Peyer's patch (tissue), 4 donors: ENCODE data around the gene UBQLN2. TPM values are rescaled to one million over a fixed set of nuclear protein-coding genes. Genes with fewer than 3 reads are reported as not detected.
"Not testable (repeated sequence)": the region's sequence is repeated elsewhere in the genome, so short reads cannot be mapped to it uniquely, and the experiment has no call there.

ENCODE experiments used
- DNase-seq, 3 donors: peaks; one replicate each; pipeline ENCODE4 v3.0.0-alpha.2; 2017 to 2019
- H3K27ac ChIP-seq, 4 donors: fragments of 200-600 bp; sonication (generic); one replicate each; pipeline ENCODE4 v1.5.1; 2016 to 2019
- H3K27me3 ChIP-seq, 2 donors: fragments of 200-600 bp; sonication (generic); one replicate each; pipeline ENCODE4 v1.5.1; 2019
- H3K36me3 ChIP-seq, 3 donors: fragments of 200-600 bp; sonication (generic); one replicate each; pipeline ENCODE4 v1.5.1; 2016 to 2019
- H3K4me1 ChIP-seq, 4 donors: fragments of 200-600 bp; sonication (generic); one replicate each; pipeline ENCODE4 v1.5.1; 2016 to 2019
- H3K4me3 ChIP-seq, 4 donors: fragments of 200-600 bp; sonication (generic); 1 replicate in 3 of 4; 2 replicates in 1 of 4; pipeline ENCODE4 v1.5.1; 2016 to 2019; ENCODE audit warnings: mild to moderate bottlenecking in 1 of 4
- H3K9me3 ChIP-seq, 4 donors: fragments of 200-600 bp; sonication (generic); one replicate each; pipeline ENCODE4 v1.5.1; 2016 to 2019; ENCODE audit warnings: mild to moderate bottlenecking in 1 of 4
- POLR2A ChIP-seq, 2 donors: fragments of 450-650 bp; IDR thresholded peaks; one replicate each; pipeline ENCODE4 v1.5.1; 2017; ENCODE audit warnings: antibody characterized with exemption in 2 of 2, mild to moderate bottlenecking in 2 of 2, moderate library complexity in 2 of 2
- total RNA-seq, 4 donors: library from RNA; depleted of rRNA; stranded (reverse); fragments of >200 nt; gene quantifications; one replicate each; pipeline ENCODE4 v1.1.0, GENCODE V29; 2016
- TF ChIP-seq, protein P1 (sequence below), 6 experiments: fragments of 450-650 bp in 4 of 6; fragments of 200-600 bp in 2 of 6; sonication (generic) in 1 of 6; IDR thresholded peaks; one replicate each; pipeline ENCODE4 v1.5.1; 2017 to 2019; ENCODE audit warnings: antibody characterized with exemption in 6 of 6, mild to moderate bottlenecking in 3 of 6, moderate library complexity in 1 of 6

Gene UBQLN2
- total RNA-seq = 10 to 100 TPM; 21.5 to 24.3 (median 23.5) TPM

DNA sequence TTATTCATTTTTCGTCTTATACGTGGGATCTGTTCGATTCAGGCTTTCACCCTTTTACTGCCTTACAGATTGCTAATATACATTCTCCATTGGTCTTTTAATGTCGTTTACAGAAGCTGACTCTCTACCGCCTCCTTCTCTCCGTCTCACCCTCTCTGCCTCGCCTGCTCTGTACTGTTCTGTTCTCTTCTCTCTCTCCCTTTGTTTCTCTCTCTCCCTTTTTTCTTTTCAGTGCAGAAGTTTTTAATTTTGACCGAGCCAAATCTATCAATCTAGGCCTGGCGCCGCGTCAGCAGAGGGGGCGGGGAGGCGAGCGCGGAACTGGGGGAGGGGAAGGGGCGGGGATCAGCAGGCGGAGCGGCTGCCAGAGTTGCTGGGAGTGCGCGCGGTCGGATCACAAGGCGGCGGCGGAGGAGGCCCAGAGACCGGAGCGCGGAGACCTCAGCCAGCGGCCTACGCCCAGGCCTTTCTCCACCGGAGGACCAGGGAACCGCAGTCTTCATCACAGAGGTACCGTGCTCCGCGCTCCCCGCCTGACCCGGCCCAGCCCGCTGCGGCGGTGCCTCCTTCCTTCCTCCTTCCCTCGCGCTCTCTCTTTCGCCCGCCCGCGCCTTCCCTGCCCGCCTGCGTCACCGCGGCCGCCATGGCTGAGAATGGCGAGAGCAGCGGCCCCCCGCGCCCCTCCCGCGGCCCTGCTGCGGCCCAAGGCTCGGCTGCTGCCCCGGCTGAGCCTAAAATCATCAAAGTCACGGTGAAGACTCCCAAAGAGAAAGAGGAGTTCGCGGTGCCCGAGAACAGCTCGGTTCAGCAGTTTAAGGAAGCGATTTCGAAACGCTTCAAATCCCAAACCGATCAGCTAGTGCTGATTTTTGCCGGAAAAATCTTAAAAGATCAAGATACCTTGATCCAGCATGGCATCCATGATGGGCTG lies at the start of gene UBQLN2:
TSS of gene UBQLN2 (plus strand) at position 397 of the 931 bp plus-strand sequence. CDS start at position 644, 247 bp downstream.
- no peaks in the 10 kb centered on the region for H3K27me3 ChIP-seq
- no peaks in the 10 kb centered on the region for H3K4me1 ChIP-seq
- H3K4me3 ChIP-seq = peak within 1 kb of the TSS; percentile 54 to 77 (median 62)
- H3K27ac ChIP-seq = peak within 1 kb of the TSS; percentile 85 to 98 (median 95)
- TF ChIP-seq, protein P1, sequence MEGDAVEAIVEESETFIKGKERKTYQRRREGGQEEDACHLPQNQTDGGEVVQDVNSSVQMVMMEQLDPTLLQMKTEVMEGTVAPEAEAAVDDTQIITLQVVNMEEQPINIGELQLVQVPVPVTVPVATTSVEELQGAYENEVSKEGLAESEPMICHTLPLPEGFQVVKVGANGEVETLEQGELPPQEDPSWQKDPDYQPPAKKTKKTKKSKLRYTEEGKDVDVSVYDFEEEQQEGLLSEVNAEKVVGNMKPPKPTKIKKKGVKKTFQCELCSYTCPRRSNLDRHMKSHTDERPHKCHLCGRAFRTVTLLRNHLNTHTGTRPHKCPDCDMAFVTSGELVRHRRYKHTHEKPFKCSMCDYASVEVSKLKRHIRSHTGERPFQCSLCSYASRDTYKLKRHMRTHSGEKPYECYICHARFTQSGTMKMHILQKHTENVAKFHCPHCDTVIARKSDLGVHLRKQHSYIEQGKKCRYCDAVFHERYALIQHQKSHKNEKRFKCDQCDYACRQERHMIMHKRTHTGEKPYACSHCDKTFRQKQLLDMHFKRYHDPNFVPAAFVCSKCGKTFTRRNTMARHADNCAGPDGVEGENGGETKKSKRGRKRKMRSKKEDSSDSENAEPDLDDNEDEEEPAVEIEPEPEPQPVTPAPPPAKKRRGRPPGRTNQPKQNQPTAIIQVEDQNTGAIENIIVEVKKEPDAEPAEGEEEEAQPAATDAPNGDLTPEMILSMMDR (IDR thresholded peaks at IDR 0.05) = no peak
- TF ChIP-seq POLR2A (IDR thresholded peaks at IDR 0.05) = peak; percentile 71 to 78
- H3K36me3 ChIP-seq = no peaks in the 10 kb centered on the region
- no peaks in the 10 kb centered on the region for H3K9me3 ChIP-seq
- DNase-seq = peak; percentile 76 to 90 (median 85)

DNA sequence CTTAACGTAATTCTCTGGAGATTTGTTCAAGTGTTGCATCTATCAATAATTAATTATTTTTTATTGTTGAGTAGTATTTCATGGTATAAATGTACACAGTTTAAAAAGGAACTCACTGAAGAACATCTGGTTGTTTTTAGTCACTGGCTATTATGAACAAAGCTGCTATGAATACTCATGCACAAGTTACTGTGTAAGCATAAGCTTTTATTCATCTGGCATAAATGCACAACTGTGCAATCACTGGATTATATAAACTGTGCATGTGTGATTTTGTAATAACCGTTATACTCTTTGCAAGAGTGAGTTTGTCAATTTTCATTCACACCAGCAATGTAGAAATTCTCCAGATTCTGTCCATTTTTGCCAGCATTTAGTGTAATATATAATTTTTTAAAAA lies 43.8 kb upstream of the UBQLN2 start:
- Histone ChIP-seq H3K4me1 (no peaks in the 10 kb centered on the region), H3K27me3 (no peaks in the 10 kb centered on the region), H3K9me3 (no peaks in the 10 kb centered on the region), H3K27ac (no peak overlapping the region), H3K4me3 (no peak overlapping the region), H3K36me3 (no peaks in the 10 kb centered on the region)
- TF ChIP-seq, protein P1 (IDR thresholded peaks at IDR 0.05) = no peak
- TF ChIP-seq POLR2A (IDR thresholded peaks at IDR 0.05) = no peak
- DNase-seq = no peak

DNA sequence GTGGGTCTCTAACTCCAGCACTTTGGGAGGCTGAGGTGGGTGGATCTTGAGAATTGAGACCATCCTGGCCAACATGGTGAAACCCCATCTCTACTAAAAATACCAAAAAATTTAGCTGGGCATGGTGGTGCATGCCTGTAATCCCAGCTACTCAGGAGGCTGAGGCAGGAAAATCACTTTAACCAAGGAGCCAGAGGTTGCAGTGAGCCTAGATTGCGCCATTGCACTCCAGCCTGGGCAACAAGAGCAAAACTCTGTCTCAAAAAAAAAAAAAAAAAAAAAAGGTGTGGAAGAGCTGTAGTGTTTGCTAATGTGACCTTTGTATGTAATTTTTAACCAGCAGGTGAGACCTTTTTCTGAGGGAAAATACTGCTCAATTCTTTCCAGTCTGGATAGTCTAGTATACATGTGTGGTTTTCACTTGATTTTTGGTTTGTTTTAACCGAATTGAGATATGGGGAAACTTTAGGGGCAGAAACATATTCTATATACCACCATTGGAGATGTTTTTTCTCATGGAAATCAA lies 33.9 kb upstream of the UBQLN2 start:
- not testable (repeated sequence) for H3K27me3 ChIP-seq, H3K27ac ChIP-seq, H3K9me3 ChIP-seq, DNase-seq, H3K36me3 ChIP-seq, H3K4me1 ChIP-seq, H3K4me3 ChIP-seq

DNA sequence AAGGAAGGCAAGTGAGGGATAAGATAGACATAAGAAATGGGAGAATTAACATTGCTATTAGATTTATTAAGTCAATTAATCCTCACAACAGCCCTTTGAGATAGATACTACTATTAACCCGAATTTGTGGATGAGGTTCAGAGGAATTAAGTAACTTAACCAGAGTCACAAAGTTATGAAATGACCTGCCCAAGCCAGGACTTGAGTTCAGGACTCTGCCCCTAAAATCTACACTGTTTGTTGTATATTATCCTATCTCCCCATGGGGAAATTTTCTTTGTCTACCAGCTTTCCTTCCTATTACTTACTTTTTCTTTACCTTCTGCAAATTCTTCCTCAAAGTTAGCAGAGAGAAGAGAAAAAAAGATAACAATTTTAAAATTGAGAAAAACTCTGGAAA lies 33.4 kb upstream of the UBQLN2 start:
- DNase-seq = no peak
- TF ChIP-seq, protein P1 (IDR thresholded peaks at IDR 0.05) = no peak
- no peak for TF ChIP-seq POLR2A (IDR thresholded peaks at IDR 0.05)
- no peaks in the 10 kb centered on the region for H3K36me3 ChIP-seq

DNA sequence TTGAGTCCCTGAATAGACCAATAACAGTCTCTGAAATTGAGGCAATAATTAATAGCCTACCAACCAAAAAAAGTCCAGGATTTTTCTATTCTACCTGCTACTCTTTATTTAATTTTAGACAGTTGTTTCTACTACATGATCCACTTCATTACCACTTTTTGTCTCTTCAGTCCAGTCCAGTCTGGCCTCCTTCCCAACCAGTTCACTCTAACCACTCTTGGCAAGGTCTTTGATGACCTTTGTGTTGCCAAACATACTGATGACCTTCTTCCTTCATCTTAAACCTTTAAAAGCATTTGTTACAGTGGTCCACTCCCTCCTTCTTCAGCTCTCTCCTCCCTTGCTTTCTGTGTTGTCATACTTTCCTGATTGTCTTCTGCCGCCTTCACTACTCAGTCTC lies 12.8 kb upstream of the UBQLN2 start:
- Histone ChIP-seq H3K27me3 (no peaks in the 10 kb centered on the region), H3K4me1 (no peaks in the 10 kb centered on the region), H3K36me3 (no peaks in the 10 kb centered on the region), H3K4me3 (no peak overlapping the region), H3K9me3 (no peaks in the 10 kb centered on the region), H3K27ac (no peak overlapping the region)
- TF ChIP-seq, protein P1 (IDR thresholded peaks at IDR 0.05) = no peak
- no peak for TF ChIP-seq POLR2A (IDR thresholded peaks at IDR 0.05)
- no peak for DNase-seq

More for the DNA sequence above, 33.4 kb upstream of the UBQLN2 start:
- H3K4me1 ChIP-seq = no peaks in the 10 kb centered on the region
- H3K27me3 ChIP-seq = no peaks in the 10 kb centered on the region
- peaks cover 0 to 3% (median 0%) of the 10 kb centered on the region in 4 donors for H3K9me3 ChIP-seq
- H3K27ac ChIP-seq = no peak overlapping the region
- H3K4me3 ChIP-seq = no peak overlapping the region

DNA sequence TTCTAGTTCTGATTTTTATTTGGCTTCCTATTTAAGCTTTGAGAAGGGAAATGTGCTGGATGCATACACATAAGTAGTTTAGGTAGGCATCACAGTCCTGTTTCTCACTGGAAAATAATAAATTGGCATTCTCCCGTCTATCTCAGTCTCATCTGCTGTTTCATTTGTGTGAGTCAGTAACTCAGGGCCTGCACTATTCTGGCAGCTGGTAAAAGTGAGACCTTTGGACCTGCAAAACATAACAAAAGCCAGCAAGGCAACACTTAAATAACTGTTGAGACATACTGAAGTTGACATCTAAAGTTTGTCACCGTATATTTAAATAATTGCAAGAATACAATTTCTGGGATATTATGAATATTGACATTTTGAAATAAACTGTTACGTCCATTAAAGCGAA lies 8.6 kb upstream of the UBQLN2 start:
- TF ChIP-seq, protein P1 (IDR thresholded peaks at IDR 0.05) = no peak
- no peak for TF ChIP-seq POLR2A (IDR thresholded peaks at IDR 0.05)
- Histone ChIP-seq H3K4me3 (no peak overlapping the region), H3K36me3 (no peaks in the 10 kb centered on the region), H3K27me3 (no peaks in the 10 kb centered on the region), H3K9me3 (no peaks in the 10 kb centered on the region), H3K4me1 (no peaks in the 10 kb centered on the region), H3K27ac (no peak overlapping the region)
- no peak for DNase-seq
